HepG2 (cell line): ENCODE results near the gene RTEL1. TPM values are rescaled to one million over a fixed set of nuclear protein-coding genes. Genes with fewer than 3 reads are reported as not detected.

Source experiments
- CREM ChIP-seq, 2 experiments: sonication (generic) in 1 of 2; formaldehyde crosslinking in 1 of 2; IDR thresholded peaks; 2 replicates each; pipeline versions ENCODE4 v1.4.0 to v1.6.1; 2016 to 2020; ENCODE audit warnings: antibody characterized with exemption in 1 of 2, mild to moderate bottlenecking in 1 of 2, missing genetic modification reagents in 1 of 2
- FOXO1 ChIP-seq: sonication (generic); formaldehyde crosslinking; IDR thresholded peaks from 2 replicates; pipeline ENCODE4 v1.4.0; 2020; ENCODE audit warnings: missing genetic modification reagents
- HES4 ChIP-seq: sonication (generic); formaldehyde crosslinking; IDR thresholded peaks from 2 replicates; pipeline ENCODE4 v1.9.0; 2021; ENCODE audit warnings: mild to moderate bottlenecking, missing genetic modification reagents, borderline replicate concordance
- MBD4 ChIP-seq: IDR thresholded peaks from 2 replicates; pipeline ENCODE4 v1.6.1; 2012; ENCODE audit warnings: low read length, inconsistent platforms, borderline replicate concordance
- SMAD3 ChIP-seq: sonication (generic); formaldehyde crosslinking; IDR thresholded peaks from 2 replicates; pipeline ENCODE4 v1.4.0; 2020; ENCODE audit warnings: missing genetic modification reagents
- SP2 ChIP-seq: sonication (generic); formaldehyde crosslinking; IDR thresholded peaks from 2 replicates; pipeline ENCODE4 v1.5.1; 2020; ENCODE audit warnings: mild to moderate bottlenecking, missing genetic modification reagents
- U2AF1 ChIP-seq: fragments of 200-400 bp; formaldehyde crosslinking; optimal IDR thresholded peaks from 2 replicates; pipeline ENCODE3; 2017; ENCODE audit warnings: mild to moderate bottlenecking, low read depth, low read length
- ZEB1 ChIP-seq: IDR thresholded peaks from 2 replicates; pipeline ENCODE4 v1.6.1; 2012; ENCODE audit warnings: mild to moderate bottlenecking, low read depth, inconsistent platforms; ENCODE audit not compliant: insufficient replicate concordance
- ZNF547 ChIP-seq: sonication (generic); formaldehyde crosslinking; IDR thresholded peaks from 2 replicates; pipeline ENCODE4 v1.5.1; 2020; ENCODE audit warnings: mild to moderate bottlenecking, missing genetic modification reagents
- ZNF652 ChIP-seq: IDR thresholded peaks from 2 replicates; pipeline ENCODE4 v1.6.1; 2016; ENCODE audit warnings: low read depth, borderline replicate concordance
- ZNF879 ChIP-seq: sonication (generic); formaldehyde crosslinking; IDR thresholded peaks from 2 replicates; pipeline ENCODE4 v1.8.1; 2023; ENCODE audit warnings: missing genetic modification reagents
- polyA plus RNA-seq, 8 experiments: library from polyadenylated mRNA; depleted of rRNA in 3 of 8; stranded (reverse) in 7 of 8; unstranded in 1 of 8; fragments of >200 nt; fragmentation: Illumina TruSeq in 4 of 8; extraction: Trizol in 4 of 8; gene quantifications; 2 replicates each; pipeline versions ENCODE4 v1.2.1 to v1.2.3, GENCODE V29; 2011 to 2016; ENCODE audit warnings: low read depth in 4 of 8, missing spikeins in 1 of 8, mixed read lengths in 1 of 8; ENCODE audit not compliant: insufficient read depth in 1 of 8
- total RNA-seq, 5 experiments: library from RNA; depleted of rRNA; stranded (reverse); fragments of >200 nt; fragmentation: Illumina TruSeq; extraction: Trizol; gene quantifications; 2 replicates each; pipeline ENCODE4 v1.2.3, GENCODE V29; 2016; ENCODE audit warnings: low read depth in 1 of 5
- TF ChIP-seq, protein P1 (sequence below): sonication (generic); formaldehyde crosslinking; IDR thresholded peaks from 2 replicates; pipeline ENCODE4 v1.4.0; 2020; ENCODE audit warnings: missing genetic modification reagents
- TF ChIP-seq, protein P2 (sequence below): sonication (generic); formaldehyde crosslinking; IDR thresholded peaks from 2 replicates; pipeline ENCODE4 v1.5.1; 2020; ENCODE audit warnings: mild to moderate bottlenecking, missing genetic modification reagents, borderline replicate concordance
- TF ChIP-seq, protein P3 (sequence below): sonication (generic); formaldehyde crosslinking; IDR thresholded peaks from 2 replicates; pipeline ENCODE4 v1.8.1; 2022; ENCODE audit warnings: mild to moderate bottlenecking, missing genetic modification reagents
- TF ChIP-seq, protein P4 (sequence below): sonication (generic); formaldehyde crosslinking; conservative IDR thresholded peaks from 2 replicates; pipeline ENCODE4 v1.8.1; 2023; ENCODE audit warnings: missing genetic modification reagents
- TF ChIP-seq, protein P5 (sequence below): sonication (generic); formaldehyde crosslinking; IDR thresholded peaks from 2 replicates; pipeline ENCODE4 v1.9.0; 2021; ENCODE audit warnings: missing genetic modification reagents, mild to moderate bottlenecking, borderline replicate concordance

Gene RTEL1
- total and polyA plus RNA-seq, 2 of the 13 experiments (the other 11 are each of a cell fraction or from before 2014, with no cell fraction given), result 21.8 to 36.4 TPM

DNA sequence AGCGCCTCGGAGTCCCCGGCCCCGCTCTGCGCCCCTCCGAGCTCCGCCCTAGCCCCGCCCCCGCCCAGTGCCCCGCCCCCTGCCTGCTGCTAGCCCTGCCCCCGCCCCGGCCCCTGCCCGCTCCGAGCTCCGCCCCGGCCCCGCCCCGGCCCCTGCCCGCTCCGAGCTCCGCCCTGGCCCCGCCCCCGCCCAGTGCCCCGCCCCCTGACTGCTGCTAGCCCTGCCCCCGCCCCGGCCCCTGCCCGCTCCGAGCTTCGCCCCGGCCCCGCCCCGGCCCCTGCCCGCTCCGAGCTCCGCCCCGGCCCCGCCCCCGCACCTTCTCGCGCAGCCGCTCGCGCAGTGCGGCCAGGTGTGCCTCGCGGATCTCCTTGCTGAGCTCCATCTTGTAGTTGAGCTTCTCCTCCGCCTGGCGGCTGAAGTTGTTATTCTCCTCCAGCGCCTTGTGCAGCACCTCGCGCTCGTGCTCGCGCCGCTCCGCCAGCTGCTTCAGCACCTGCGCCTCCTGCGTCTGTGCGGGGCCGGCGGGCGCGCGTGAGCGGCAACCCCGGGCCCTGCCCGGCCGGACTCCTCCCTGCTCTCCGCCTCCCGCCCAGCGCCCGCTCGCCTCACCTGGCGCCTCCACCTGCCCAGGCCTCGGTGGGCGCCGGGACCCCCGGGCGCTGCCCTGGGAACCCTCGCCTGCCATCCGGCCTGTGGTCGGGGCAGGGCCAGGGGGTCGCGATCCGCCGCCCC lies 16.2 kb upstream of the RTEL1 start (continued):
- TF ChIP-seq, protein P1, sequence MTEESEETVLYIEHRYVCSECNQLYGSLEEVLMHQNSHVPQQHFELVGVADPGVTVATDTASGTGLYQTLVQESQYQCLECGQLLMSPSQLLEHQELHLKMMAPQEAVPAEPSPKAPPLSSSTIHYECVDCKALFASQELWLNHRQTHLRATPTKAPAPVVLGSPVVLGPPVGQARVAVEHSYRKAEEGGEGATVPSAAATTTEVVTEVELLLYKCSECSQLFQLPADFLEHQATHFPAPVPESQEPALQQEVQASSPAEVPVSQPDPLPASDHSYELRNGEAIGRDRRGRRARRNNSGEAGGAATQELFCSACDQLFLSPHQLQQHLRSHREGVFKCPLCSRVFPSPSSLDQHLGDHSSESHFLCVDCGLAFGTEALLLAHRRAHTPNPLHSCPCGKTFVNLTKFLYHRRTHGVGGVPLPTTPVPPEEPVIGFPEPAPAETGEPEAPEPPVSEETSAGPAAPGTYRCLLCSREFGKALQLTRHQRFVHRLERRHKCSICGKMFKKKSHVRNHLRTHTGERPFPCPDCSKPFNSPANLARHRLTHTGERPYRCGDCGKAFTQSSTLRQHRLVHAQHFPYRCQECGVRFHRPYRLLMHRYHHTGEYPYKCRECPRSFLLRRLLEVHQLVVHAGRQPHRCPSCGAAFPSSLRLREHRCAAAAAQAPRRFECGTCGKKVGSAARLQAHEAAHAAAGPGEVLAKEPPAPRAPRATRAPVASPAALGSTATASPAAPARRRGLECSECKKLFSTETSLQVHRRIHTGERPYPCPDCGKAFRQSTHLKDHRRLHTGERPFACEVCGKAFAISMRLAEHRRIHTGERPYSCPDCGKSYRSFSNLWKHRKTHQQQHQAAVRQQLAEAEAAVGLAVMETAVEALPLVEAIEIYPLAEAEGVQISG (CRISPR knock-in tag), result 0 out of 2 replicates have a peak, but pooled peaks have one; percentile 39
- TF ChIP-seq, protein P2, sequence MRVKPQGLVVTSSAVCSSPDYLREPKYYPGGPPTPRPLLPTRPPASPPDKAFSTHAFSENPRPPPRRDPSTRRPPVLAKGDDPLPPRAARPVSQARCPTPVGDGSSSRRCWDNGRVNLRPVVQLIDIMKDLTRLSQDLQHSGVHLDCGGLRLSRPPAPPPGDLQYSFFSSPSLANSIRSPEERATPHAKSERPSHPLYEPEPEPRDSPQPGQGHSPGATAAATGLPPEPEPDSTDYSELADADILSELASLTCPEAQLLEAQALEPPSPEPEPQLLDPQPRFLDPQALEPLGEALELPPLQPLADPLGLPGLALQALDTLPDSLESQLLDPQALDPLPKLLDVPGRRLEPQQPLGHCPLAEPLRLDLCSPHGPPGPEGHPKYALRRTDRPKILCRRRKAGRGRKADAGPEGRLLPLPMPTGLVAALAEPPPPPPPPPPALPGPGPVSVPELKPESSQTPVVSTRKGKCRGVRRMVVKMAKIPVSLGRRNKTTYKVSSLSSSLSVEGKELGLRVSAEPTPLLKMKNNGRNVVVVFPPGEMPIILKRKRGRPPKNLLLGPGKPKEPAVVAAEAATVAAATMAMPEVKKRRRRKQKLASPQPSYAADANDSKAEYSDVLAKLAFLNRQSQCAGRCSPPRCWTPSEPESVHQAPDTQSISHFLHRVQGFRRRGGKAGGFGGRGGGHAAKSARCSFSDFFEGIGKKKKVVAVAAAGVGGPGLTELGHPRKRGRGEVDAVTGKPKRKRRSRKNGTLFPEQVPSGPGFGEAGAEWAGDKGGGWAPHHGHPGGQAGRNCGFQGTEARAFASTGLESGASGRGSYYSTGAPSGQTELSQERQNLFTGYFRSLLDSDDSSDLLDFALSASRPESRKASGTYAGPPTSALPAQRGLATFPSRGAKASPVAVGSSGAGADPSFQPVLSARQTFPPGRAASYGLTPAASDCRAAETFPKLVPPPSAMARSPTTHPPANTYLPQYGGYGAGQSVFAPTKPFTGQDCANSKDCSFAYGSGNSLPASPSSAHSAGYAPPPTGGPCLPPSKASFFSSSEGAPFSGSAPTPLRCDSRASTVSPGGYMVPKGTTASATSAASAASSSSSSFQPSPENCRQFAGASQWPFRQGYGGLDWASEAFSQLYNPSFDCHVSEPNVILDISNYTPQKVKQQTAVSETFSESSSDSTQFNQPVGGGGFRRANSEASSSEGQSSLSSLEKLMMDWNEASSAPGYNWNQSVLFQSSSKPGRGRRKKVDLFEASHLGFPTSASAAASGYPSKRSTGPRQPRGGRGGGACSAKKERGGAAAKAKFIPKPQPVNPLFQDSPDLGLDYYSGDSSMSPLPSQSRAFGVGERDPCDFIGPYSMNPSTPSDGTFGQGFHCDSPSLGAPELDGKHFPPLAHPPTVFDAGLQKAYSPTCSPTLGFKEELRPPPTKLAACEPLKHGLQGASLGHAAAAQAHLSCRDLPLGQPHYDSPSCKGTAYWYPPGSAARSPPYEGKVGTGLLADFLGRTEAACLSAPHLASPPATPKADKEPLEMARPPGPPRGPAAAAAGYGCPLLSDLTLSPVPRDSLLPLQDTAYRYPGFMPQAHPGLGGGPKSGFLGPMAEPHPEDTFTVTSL (CRISPR knock-in tag), result no peak
- TF ChIP-seq HES4 (CRISPR knock-in tag), result peak; percentile 78; the same call in 1 of the 2 replicates
- TF ChIP-seq, protein P3, sequence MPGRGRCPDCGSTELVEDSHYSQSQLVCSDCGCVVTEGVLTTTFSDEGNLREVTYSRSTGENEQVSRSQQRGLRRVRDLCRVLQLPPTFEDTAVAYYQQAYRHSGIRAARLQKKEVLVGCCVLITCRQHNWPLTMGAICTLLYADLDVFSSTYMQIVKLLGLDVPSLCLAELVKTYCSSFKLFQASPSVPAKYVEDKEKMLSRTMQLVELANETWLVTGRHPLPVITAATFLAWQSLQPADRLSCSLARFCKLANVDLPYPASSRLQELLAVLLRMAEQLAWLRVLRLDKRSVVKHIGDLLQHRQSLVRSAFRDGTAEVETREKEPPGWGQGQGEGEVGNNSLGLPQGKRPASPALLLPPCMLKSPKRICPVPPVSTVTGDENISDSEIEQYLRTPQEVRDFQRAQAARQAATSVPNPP (CRISPR knock-in tag), result no peak
- TF ChIP-seq FOXO1 (CRISPR knock-in tag), result peak; percentile 71; the same call in 1 of the 2 replicates
- no peak for TF ChIP-seq MBD4
- TF ChIP-seq, protein P4, sequence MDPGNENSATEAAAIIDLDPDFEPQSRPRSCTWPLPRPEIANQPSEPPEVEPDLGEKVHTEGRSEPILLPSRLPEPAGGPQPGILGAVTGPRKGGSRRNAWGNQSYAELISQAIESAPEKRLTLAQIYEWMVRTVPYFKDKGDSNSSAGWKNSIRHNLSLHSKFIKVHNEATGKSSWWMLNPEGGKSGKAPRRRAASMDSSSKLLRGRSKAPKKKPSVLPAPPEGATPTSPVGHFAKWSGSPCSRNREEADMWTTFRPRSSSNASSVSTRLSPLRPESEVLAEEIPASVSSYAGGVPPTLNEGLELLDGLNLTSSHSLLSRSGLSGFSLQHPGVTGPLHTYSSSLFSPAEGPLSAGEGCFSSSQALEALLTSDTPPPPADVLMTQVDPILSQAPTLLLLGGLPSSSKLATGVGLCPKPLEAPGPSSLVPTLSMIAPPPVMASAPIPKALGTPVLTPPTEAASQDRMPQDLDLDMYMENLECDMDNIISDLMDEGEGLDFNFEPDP, result no peak
- TF ChIP-seq ZEB1, result peak; percentile 74
- TF ChIP-seq, protein P5, sequence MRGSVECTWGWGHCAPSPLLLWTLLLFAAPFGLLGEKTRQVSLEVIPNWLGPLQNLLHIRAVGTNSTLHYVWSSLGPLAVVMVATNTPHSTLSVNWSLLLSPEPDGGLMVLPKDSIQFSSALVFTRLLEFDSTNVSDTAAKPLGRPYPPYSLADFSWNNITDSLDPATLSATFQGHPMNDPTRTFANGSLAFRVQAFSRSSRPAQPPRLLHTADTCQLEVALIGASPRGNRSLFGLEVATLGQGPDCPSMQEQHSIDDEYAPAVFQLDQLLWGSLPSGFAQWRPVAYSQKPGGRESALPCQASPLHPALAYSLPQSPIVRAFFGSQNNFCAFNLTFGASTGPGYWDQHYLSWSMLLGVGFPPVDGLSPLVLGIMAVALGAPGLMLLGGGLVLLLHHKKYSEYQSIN (CRISPR knock-in tag), result no peak
- TF ChIP-seq ZNF652 (CRISPR knock-in tag), result no peak
- no peak for TF ChIP-seq CREM (IDR thresholded peaks at IDR 0.05)
- no peak for TF ChIP-seq CREM (CRISPR knock-in tag; IDR thresholded peaks at IDR 0.05)
- no peak for TF ChIP-seq ZNF879 (CRISPR knock-in tag)
- 0 out of 2 replicates have a peak, but pooled peaks have one; percentile 34 for TF ChIP-seq SP2 (CRISPR knock-in tag)
- no peak for TF ChIP-seq U2AF1
- TF ChIP-seq ZNF547 (CRISPR knock-in tag), result 0 out of 2 replicates have a peak, but pooled peaks have one; percentile 29
- peak; percentile 57; the same call in 1 of the 2 replicates for TF ChIP-seq SMAD3 (CRISPR knock-in tag)
